GM19372 (cell line): ENCODE data around the gene FAM217B.

Experiments
- ATAC-seq: cut with Tn5 transposase; IDR thresholded peaks from one replicate; pipeline ENCODE4 v1.9.1; 2021; ENCODE audit warnings: mild to moderate bottlenecking, low read depth, moderate library complexity; ENCODE audit not compliant: unreplicated experiment

FAM217B gene

GRCh38 chr20:59940129-59940955 lies at the start of gene FAM217B, which contains the start of gene PPP1R3D:
FAM217B (plus strand) TSS chr20:59940389; CDS start chr20:59943944, 3,555 bp downstream.
PPP1R3D (minus strand) TSS chr20:59940305; CDS start chr20:59939931, 374 bp downstream.
- peak; percentile 88 for ATAC-seq

- ATAC-seq: no peak
These were observed 48.6 kb upstream of the FAM217B start for GRCh38 chr20:59891581-59891980.

DNA sequence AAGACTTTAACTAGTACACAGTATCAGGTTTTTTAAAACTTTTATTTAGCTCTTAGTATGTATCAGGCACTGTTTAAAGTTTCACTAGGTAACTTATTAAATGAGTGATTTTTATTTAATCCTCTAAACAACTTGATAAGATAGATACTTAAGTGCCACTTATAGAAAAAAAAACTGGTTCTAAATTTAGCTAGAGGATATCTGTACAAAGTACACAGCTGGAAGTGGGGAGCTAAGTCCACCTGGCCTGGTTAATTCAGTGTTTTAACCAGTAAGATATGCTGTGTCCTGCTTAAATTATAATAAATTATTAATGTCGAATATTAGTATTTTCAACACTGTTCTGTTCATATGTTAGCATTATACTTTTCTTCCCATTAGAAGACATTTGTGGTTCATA lies 44.3 kb upstream of the FAM217B start:
- no peak for ATAC-seq

DNA sequence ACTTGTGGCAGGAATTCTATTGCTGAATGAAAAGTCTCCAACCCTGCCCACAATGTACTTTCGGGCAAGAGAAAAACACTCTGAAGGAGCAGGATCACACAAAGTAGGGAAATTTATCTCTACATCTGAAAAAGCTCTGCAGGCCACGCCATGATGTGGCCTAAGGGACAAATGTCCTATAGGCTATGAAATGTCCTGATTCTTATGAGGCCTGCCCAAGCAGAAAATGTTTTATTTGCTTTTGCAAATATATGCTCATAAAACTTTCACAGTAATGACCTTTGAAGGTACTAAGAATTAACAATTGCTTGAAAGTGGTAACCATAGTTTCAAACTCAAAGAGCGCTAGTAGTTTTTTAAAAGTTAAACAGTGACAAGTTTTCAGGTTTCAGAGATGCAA lies 37.7 kb upstream of the FAM217B start:
- ATAC-seq: no peak

- no peak for ATAC-seq
These were observed 36.6 kb upstream of the FAM217B start for GRCh38 chr20:59903621-59904020.

GRCh38 chr20:59908855-59909254 lies 31.3 kb upstream of the FAM217B start:
- no peak for ATAC-seq

DNA sequence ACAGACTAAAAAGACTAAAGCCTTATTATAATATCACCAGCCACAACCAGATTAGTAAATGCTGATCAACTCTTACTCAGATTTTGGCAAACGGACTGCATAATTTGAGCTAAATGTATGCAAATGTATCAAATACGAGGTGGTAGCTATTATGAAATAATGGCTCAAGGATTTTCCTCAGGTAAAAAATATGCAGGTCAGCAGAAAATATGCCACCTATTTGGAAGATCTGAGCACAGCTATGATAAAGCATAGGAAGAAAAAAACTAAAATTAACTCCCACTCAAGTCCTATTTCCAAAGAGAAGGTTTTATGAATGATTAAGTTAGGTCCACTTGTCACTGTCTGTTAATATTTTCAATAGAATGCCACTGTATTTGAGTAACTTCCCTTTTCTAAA lies 29.1 kb upstream of the FAM217B start:
- ATAC-seq: no peak

- ATAC-seq: no peak
These were observed 27.6 kb upstream of the FAM217B start for GRCh38 chr20:59912609-59913008.

GRCh38 chr20:59920944-59921343 lies 19.2 kb upstream of the FAM217B start:
- ATAC-seq: no peak

DNA sequence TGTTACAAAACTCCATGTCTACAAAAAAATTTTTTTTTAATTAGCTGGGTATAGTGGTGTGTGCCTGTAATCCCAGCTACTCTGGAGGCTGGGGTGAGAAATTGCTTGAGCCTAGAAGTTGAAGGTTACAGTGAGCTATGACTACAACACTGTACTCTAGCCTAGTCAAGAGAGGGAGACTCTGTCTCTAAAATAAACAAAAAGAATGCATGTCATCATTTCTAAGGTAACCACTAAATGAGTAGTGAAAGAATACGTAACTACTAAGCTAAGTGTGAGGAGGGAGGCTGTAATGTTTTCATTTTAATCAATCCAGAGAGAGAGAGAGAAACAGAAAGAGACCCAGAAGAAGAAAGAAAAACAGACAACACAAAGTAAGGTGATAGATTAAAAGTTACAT lies 16.7 kb upstream of the FAM217B start:
- ATAC-seq: no peak

DNA sequence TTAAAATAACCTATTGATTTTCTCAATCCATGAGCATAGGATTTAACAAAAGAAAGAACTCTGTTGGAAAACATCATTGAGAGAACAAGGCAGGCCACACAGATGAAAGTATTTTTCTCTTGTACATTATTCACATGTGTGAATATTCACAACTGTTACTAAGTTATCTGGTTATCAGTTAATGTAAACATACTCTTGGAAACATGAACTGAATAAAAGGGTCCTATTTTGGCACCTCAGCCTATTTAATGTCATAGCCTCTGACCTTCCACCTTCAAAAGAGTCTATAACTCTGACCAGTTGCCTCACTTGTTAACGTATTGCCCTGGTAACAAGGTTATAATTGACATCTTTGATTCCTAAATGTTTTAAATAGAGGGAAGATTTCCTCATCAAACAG lies 14.8 kb upstream of the FAM217B start:
- ATAC-seq: no peak

GRCh38 chr20:59925899-59926298 lies 14.3 kb upstream of the FAM217B start:
- no peak for ATAC-seq

DNA sequence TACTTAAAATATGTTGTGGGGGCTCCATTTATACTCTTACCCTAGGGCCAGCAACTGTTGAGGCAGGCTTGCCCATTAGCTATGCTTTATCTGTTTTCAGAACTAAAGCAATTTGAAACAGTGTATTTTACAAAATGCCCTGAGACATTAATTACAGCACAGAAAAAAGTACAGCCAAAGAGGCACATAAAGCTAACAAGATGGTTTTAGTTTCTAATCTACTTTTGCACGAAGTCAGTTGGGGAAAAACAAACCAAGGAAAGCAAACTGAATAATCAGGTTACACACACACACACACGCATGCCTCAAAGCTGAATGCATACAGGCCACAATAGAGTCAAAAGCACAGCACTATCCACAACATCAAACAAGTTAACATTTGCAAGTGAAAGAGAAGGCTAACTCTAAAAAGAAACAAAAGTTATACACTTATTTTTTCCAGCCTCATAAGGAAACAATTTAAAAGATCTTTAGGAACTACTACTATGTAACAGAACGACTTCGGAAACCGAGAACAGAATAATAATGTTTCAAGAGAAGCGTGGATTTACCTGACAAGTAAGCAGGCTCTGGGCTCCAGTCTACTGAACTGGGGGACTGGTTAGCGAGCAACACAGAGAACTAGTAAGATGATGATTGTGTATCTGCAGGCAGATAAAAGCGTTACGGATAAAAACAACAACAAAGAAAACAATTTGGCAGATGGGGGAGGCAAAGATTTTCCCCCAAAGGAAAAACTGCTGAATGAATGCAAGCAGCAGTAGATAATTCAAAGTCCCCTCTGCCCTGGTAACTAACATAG lies 8.5 kb upstream of the FAM217B start:
- ATAC-seq: no peak

DNA sequence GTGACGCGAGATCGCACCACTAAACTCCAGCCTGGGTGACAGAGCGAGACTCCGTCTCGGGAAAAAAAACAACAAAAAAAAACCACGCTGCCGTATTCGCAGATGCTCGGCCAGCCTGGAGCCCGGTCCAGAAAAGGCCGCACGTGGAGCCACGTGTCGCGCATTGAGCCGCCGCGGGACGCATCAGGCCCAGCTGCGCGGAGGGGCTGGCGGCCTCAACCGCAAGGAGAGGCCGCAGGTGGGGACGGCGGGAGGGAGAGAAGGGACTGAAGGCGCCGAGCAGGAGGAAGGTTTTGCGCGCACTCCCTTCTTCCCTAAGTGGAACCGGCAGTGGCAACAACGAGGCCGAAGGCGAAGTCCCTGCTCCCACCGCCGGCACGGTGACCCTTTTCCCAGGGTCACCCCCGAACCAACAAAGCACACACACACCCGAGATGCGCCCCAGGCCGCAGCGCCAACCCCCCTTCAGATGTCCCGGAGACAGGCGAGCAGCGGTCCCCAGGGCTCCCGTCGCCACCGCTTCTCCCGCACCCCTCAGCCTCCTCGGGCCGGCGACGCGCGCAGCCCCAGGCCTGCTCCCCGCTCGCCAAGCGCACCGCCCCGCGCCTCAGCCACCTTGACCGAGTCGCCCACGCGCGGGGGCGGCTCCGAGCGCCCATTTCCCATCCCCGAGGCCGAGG lies 7.4 kb upstream of the FAM217B start:
- ATAC-seq: no peak

GRCh38 chr20:59933296-59933848 lies 6.8 kb upstream of the FAM217B start, which contains the start of gene SYCP2:
SYCP2 (minus strand) TSS chr20:59933637; CDS start chr20:59922413, 11,224 bp downstream.
- peak; percentile 70 for ATAC-seq

DNA sequence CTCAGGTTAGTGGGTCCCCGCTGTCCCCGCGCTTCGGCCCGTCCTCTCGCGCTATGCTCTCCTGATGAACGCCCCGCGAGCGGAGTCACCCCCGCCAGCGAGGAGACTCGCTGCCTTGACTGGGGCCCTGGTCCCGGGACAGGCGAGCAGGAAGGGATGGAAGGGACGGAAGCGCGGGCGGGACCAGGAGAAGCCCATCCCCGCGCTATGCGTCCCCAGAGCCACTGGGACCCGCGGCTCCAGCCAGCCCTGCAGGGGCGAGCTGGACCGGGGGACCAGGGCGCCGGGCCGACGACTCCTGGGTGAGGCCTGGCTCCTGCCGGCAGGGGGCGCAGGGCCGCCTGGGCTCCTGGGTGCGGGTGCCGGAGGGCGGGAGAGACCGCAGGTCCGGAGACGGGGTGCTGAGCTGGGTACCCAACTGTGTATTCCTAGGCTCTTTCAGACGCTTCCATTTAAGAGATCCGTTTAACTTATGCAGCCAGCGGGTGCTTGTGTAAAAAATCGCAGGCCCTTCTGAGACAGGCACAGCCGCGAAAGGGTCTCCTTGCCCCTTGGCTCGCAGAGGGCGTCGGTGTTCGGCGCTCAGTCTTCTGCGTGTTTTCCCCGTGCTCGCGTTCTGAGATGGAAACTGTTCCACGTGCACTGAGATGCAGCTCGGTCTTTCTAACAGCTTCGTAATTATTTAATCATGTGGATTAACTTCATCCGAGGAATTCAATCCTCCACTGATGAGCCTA lies 6.2 kb upstream of the FAM217B start:
- peak; percentile 68 for ATAC-seq

DNA sequence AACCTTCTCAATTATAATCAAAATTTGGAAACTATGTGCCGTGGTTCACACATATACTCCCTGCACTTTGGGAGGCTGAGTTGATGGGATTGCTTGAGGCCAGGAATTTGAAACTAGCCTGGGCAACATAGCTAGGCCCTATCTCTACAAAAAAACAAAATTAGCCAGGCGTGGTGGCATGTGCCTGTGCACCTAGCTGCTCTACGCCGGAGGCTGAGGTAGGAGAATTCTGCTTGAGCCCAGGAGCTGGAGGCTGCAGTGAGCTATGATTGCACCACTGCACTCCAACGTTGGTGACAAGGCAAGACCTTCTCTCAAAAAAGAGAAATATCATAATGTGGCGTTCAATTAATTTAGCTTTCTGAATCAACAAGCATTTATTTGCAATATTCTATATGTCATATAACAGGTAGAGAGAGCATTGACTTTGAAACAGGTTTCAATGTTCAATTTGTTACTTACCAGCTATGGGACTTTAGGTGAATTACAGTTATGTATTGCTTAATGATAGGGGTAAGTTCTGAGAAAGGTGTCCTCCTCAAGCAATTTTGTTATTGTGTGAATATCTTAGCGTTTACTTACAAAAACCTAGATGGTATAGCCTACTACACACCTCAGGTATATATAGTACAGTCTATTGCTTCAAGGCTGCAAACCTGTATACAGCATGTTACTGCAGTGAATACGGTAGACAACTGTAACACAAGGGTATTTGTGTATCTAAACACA lies 4.6 kb upstream of the FAM217B start:
- ATAC-seq: no peak

DNA sequence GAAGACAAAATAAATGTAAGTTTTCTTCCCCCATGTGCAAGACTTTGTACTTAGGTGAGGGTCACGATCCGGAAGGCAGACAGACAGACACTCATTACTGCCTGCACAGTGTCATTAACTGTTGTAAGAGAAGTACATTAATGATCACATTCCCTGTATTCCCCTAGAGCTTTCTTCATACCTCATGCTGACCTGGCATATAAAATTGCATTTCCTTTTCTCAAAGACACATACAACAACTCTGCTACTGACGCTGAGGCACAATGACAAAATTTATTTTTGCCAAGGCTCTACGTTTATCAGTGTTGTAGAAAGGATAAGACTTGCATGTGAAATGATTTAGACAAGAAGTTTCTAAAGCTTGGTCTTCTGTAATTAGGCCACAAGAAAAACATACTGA lies 3.8 kb upstream of the FAM217B start:
- ATAC-seq: no peak

- no peak for ATAC-seq
These were observed 3.0 kb upstream of the FAM217B start for GRCh38 chr20:59937150-59937549.
